ENCODE data around the gene HSPB7. TPM values are rescaled to one million over a fixed set of nuclear protein-coding genes. Genes with fewer than 3 reads are reported as not detected.
"Not testable (repeated sequence)": the region's sequence is repeated elsewhere in the genome, so short reads cannot be mapped to it uniquely, and the experiment has no call there.

The HSPB7 gene
- 1 to 10 TPM; 4.0 to 5.8 (median 4.4) TPM for polyA plus RNA-seq (ENCODE audit: insufficient read length in 4 of 4)

GRCh38 chr1:16017461-16018303 lies at the start of gene HSPB7:
Gene HSPB7 (minus strand): TSS chr1:16018043. CDS start chr1:16017963, 80 bp downstream.
- peak in 1 of 4 donors; percentile 26 for DNase-seq (ENCODE audit: low read depth in 4 of 4, low spot score in 3 of 4)

- DNase-seq (ENCODE audit: low read depth in 4 of 4, low spot score in 3 of 4), result no peak
Measured at GRCh38 chr1:16067127-16067768, 49.4 kb upstream of the HSPB7 start.

DNA sequence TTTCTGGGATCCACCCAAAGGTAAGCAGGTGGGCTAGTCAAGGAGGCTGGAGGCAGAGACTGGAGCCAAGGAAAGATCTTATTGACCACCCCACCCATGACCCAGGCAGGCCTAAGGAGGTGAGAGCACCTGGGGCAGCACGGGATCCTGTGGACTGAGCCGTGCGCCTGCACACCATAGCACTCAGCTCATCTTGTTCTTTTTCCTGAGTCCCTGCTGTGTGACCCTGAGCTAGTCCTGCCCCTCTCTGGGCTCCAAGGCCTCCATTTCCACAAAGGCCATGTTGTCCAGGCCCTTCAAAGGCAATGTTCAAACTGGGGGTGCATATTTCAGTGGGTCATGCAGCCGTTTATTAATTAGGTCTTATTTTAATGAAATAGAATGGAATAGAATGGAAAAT lies 48.4 kb upstream of the HSPB7 start:
- DNase-seq (ENCODE audit: low read depth in 4 of 4, low spot score in 3 of 4), result no peak

GRCh38 chr1:16065269-16065576 lies 47.4 kb upstream of the HSPB7 start:
- no peak for DNase-seq (ENCODE audit: low read depth in 4 of 4, low spot score in 3 of 4)

- DNase-seq (ENCODE audit: low read depth in 4 of 4, low spot score in 3 of 4), result no peak
Measured at GRCh38 chr1:16064536-16065268, 46.9 kb upstream of the HSPB7 start.

DNA sequence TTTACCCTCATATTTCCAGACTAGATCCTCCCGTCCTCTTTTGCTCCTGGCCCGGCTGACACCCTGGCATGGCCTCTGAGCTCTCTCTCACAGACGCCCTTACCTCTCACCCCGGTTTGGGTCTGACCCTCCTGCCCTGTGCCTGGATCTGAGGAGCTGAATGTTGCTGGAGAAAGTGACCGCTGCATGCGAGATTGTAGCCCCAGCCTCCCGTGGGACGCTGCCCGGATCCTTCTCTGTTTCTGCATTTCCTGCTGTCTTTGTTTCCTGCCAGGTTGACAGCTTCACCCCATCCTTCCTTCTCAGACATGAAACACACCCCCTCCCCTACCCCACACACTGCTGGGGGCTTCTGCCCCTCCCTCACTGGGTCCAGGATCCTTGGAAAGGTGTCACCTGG lies 46.1 kb upstream of the HSPB7 start:
- no peak for DNase-seq (ENCODE audit: low read depth in 4 of 4, low spot score in 3 of 4)

DNA sequence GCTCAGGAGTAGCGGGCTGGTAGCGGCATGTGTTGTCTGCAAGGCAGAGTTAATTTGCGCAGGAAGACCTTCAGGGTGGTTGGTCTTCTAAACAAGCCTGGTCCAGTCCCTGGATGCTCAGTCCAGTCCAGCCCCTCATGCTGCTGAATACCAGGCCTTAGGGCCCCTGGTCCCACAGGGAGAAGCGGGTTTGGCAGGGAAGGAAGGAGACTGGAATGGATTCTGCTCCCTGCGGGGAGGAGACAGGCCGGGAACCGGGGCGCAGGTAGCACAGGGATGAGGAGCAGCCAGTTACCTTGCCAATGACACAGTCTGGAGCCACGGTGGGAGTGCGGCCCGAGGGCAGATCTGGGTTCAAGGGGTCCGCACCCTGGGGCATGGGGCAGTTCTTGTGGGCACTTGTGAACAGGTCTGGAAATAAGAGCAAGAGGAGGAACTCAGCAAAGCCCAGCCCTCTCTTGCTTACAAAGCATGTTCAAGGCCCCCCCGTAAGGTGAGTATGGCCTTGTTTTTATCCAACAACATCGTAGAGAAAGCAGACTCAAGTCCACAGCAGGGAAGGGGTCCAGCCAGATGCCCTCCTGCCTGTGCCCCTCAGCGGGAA lies 45.5 kb upstream of the HSPB7 start:
- DNase-seq (ENCODE audit: low read depth in 4 of 4, low spot score in 3 of 4), result no peak

DNA sequence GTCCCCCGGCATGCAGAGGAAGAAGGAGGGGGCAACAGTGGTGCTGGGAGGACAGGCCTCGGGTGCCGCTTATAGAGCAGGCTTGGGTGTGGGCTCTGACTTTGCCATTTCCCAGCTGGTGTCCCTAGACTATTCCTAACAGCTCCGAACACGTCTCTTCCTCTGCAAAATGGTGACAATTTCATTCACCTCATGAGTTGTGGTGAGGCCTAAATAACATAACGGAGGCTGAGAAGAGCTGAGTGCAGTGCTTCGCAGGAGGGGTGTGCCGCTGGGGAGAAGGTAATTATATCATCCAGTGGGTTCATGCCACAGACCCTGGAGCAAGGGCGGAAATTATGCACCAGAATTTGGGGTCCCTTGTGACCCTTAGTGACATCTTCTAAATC lies 44.8 kb upstream of the HSPB7 start:
- not testable (repeated sequence) for DNase-seq (ENCODE audit: low read depth in 4 of 4, low spot score in 3 of 4)

DNA sequence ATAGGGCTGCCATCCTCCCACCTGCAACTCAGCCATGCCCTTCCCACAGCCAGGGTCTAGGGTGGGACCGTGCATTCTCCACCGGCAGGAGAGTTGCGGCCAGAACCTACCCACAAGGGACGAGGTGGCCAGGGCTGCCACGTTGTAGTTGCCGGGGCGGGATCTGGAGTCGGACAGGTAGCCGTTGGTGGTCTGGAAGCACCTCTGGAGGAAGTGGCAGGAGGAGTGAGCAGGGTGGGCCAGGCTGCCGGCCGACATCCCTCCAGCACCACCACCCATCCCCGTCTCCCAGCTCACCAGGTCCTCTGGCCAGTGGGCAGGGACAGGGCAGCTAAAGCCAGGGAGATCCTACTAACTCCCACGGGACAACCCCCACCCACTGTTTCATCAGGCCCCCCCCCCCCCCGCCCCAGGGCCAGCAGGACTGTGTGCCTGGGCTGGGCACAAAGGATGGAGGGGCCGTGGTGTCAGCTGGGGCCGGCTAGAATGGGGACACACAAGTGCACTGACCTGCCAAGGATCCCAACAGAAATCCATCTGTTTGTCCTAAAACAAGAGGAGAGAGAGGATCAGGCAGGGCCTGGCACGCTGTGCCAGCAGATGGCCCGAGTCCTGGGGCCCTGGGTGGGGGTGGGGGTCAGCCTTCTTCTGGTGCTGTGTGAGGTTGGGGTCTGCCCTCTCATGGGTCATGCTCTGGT lies 44.3 kb upstream of the HSPB7 start:
- not testable (repeated sequence) for DNase-seq (ENCODE audit: low read depth in 4 of 4, low spot score in 3 of 4)

- no peak for DNase-seq (ENCODE audit: low read depth in 4 of 4, low spot score in 3 of 4)
Measured at GRCh38 chr1:16061266-16061665, 43.4 kb upstream of the HSPB7 start.

DNA sequence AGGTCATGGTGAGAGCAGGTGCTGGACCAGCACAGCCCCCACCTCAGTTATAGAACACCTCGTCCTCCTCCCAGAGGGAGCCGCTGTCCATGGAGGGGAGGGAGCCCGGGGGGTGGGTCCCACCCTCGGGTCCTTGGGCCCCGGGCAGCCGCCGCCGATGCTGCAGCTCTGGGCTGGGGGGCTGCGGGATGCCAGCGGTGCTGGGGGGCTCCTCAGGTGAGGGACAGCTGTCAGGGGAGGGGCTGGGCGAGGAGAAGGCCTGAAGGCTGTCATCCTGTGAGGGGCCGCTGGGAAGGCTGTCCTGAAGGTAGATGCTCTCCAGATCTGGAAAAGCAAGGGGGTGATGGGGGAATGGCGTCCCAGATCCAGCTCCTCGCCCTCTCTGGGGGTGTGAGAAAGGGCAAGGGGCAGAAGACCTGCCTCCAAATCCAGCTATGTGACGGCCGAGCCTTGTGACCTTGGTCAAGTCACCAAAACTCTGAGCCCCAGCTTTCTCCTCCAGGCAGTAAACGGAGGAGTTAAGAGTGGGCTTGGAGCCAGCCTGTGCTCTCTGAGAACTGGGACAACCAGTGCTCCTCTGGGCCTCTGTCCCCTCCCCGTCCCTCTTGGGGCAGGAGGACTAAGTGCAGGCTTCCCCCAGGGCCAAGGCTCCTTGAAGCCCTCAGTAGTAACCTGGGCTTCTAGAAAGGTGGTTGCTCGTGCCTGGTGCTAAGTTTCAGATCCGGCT lies 40.7 kb upstream of the HSPB7 start:
- DNase-seq (ENCODE audit: low read depth in 4 of 4, low spot score in 3 of 4), result not testable (repeated sequence)

- not testable (repeated sequence) for DNase-seq (ENCODE audit: low read depth in 4 of 4, low spot score in 3 of 4)
Measured at GRCh38 chr1:16057314-16057915, 39.6 kb upstream of the HSPB7 start.

DNA sequence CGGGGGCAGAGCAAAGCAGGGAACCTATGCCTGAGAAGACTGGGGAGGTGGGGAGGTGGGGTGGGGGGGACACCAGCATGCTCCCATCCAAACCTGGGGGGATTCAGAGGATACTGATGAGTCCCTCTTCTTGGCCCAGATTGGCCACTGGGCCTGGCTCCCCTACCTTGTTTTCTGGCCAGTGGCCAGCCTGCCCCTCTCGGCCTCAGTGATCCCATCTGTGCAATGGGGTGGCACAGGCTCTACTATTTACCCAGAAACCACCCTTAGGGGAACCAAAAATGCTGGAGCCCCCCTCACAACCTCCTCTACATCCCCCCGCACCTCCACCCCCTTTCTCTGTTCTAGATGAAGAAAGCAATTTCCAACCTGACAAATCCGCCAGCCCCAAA lies 38.7 kb upstream of the HSPB7 start:
- not testable (repeated sequence) for DNase-seq (ENCODE audit: low read depth in 4 of 4, low spot score in 3 of 4)

GRCh38 chr1:16055613-16056520 lies 38.0 kb upstream of the HSPB7 start:
- DNase-seq (ENCODE audit: low read depth in 4 of 4, low spot score in 3 of 4), result peak; percentile 76 to 83 (median 76)

GRCh38 chr1:16054598-16055540 lies 37.0 kb upstream of the HSPB7 start:
- no peak for DNase-seq (ENCODE audit: low read depth in 4 of 4, low spot score in 3 of 4)

- DNase-seq (ENCODE audit: low read depth in 4 of 4, low spot score in 3 of 4), result no peak
Measured at GRCh38 chr1:16053781-16054502, 36.1 kb upstream of the HSPB7 start.

DNA sequence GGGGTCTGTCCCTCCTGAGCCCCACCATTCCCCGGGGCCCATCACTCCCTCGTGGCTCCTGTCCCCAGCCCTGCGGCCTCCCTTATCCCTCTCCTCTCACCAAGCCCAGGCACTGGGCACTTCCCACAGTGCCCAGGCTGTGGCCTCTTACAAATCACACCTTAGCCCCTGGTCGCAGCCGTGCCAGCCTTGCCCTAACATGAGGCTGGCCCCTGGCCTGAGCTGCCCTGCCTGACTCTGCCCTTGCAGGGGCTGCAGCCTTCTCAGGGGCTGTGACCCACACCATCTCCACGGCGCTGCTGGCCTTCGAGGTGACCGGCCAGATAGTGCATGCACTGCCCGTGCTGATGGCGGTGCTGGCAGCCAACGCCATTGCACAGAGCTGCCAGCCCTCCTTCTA lies 34.1 kb upstream of the HSPB7 start:
- DNase-seq (ENCODE audit: low read depth in 4 of 4, low spot score in 3 of 4), result not testable (repeated sequence)
